HG02798 (cell line): ENCODE data around the gene AKAP12.

Experiments
- ATAC-seq: cut with Tn5 transposase; IDR thresholded peaks from one replicate; pipeline ENCODE4 v1.9.1; 2021; ENCODE audit warnings: mild to moderate bottlenecking; ENCODE audit not compliant: unreplicated experiment, poor library complexity

Gene AKAP12

DNA sequence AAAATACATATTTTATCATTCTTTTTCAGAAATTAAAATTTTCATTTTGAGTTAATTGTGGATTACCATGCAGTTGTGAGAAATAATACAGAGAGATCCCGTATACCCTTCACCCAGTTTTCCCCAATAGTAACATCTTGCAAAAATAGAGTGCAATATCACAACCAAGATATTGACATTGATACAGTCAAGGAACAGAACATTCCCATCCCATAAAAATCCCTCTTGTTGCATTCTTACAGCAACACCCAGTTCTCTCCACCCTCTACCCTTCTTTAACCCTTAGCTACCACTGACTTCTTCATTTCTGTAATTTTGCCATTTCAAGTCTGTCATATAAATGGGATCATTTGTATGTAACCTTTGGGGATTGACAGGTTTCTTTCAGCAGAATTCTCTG is 6.9 kb upstream of the AKAP12 start:
- no peak for ATAC-seq

DNA sequence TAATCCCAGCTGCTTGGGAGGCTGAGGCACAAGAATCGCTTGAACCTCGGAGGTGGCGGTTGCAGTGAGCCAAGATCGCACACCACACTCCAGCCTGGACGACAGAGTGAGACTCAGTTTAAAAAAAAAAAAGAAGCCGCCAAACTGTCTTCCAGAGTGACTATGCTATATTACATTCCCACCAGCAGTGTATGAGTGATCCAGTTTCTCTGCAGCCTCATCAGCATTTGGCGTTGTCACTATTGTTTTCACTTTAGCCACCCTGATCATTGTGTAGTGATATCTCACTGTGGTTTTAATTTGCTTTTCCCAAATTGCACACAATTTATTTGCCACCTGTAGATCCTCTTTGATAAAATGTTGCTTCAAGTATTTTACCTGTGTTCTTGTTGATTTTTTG is 6.0 kb upstream of the AKAP12 start:
- no peak for ATAC-seq

DNA sequence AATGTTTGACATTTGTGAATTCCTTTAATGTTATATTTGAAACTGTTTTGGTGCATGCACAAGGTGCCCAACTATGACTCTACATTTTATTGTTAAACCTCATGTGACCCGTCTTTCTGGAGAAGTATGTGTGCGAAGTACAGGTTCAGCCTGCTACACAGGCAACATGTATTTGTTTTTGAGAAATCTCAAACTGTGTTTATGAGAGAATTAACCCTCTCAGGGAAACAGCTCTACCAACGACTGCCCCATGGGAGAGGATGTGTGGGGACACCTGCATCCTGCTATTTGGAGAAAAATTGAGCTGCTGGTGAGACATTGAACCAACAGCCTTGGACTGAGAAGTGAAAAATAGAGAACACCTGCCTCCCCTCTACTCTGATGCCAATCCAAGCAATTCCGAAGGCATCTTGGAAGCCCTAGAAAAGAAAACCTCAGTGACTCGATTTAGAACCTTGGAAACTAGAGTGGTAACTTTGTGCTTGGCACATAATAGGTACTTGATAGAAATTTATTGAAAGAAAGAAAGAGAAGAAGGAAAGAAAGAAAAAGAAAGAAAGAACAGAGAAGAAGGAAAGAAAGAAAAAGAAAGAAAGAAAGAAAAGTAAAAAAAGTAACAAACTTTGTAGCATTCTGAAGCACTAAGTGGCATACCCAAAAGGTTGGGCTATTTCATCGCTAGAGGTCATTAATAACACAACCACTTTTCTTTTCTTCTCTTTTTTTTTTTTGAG is 2.9 kb upstream of the AKAP12 start:
- no peak for ATAC-seq

DNA sequence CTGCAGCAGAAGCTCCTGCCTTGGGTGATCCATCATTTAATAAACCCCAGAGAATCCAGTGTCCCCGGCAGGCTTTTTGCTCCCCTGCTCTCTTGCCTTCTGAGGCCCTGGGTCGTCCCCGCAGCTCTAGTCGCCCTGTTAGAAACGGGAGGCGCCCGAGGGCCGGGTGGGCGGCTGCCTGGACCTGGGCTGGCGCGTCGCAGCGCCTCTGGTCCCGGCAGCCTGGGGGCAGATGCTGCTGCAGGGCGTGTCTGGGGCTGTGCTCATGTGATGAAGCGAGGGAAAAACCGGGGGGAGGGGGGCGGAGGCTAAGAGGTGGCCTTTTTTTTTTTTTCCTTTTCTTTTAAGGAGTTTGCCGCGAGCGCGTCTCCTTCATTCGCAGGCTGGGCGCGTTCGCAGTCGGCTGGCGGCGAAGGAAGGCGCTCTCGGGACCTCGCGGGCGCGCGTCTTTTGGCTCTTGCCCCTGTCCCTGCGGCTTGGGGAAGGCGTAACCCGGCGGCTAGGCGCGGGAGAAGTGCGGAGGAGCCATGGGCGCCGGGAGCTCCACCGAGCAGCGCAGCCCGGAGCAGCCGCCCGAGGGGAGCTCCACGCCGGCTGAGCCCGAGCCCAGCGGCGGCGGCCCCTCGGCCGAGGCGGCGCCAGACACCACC is 394 bp downstream of the AKAP12 start:
- no peak for ATAC-seq

DNA sequence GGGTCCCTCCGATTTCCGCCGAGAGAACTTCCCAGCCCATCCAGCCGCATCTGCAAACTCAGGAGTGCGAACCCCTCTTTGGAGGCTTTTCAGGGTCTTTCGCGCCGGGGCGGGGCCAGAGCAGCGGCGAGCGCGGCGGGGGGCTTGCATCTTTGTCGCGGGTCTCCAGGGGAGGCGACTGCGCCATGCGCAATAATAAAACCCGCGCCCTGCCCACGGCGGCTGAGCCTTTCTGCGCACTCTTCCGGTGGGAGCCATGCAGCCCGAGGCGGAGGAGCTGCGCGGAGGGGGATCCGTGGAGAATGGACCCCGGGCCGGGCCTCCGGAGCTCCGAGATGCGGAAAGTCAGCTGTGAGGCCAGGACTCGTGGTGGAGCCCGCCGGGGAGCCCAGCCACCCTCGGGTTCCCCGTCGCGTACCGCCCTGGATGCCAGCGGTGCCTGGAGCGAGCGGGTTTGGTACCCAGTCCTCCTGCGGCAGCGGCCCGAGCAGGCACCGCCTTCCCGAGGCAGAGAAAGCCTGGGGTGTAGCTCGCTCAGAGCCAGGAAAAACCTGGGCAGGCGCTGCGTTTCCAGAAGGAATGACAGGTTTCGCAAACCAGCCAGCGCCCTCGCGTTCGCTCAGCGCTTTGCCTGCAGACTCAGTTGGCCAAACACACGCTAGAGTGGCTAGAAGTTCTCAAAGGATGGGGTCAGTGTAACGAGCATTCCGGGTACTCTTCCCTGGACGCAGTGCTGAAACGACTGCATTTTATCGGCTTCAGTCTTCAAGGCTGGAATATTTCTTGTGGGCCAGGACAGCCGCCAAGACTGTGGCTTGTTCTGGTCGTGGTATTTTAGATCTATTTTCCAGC is 1.2 kb downstream of the AKAP12 start:
- ATAC-seq = no peak

DNA sequence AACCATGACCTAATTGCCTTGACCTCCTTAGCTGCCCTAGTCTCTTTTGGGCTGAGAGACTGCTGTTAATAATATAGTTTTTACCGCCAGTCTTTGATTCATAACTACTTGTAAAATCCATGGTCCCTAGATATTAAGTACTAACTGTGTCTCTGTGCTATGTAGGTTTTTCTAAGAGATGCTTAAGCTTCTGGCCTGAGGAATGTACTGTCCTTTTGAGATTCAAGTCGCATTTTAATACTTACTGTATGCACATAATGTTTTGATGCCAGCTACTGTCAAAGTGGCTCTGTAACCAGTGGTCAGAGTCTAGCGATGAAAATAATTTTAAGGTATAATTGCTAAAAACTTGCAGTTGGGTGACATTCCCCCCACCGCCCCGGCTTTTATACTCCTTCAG is 2.1 kb downstream of the AKAP12 start:
- ATAC-seq = no peak

DNA sequence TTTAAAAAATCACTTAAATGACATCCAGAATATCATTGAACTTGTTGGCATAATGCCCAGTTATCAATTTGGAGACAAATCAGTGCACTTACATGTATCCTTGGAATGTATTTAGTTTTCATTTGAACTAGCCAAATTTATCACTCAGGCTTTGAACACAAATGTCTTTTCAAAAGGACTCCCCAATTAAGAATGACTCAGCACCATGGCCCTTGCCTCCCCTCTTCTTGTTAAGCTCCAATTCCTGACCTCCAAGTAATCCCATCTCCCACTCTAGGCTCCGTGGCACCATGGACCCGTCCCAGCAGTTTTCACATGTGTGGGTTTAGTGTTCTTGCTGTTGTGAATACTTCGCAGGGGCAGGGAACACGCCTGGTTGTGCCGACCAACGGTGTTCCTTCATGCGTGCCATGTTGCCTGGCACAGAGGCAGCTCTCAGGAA is 2.7 kb downstream of the AKAP12 start:
- no peak for ATAC-seq

DNA sequence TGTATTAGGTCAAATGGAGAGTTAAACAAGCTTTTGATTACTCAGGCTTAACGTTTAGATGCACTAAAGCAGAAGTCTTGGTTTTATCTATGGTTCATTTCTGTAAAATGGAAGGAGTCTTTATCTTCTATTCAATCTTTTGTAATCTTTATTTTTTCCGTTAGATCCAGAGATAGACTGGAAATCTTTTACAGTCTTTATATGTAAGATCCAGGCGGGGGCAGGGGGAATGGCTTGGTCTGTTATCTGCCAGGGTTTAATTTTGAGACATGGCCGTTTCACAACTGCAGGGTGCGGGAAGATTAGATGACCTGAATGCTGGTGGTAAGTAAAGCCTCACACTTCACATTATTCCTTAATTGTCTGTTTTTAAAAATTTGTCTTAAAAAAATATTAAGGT is 3.7 kb downstream of the AKAP12 start:
- no peak for ATAC-seq

DNA sequence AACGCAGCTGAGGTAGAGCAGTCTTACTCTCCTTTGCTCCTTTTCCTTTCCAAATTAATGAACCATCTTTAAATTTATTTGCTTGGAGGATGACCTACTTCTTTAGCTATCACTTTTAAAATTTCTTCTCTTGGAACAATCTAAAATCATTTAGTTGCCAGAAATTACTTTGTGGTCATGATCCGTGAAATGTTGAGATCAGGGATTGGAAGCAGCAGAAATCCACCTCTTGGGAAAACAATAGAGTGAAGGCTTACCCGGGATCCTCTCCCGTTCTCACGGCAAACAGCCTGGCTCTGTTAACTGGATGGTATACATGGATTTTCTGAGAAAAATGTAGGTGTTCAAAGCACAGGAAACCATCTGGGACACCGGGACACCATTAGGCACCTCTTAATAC is 7.7 kb downstream of the AKAP12 start:
- ATAC-seq = no peak

DNA sequence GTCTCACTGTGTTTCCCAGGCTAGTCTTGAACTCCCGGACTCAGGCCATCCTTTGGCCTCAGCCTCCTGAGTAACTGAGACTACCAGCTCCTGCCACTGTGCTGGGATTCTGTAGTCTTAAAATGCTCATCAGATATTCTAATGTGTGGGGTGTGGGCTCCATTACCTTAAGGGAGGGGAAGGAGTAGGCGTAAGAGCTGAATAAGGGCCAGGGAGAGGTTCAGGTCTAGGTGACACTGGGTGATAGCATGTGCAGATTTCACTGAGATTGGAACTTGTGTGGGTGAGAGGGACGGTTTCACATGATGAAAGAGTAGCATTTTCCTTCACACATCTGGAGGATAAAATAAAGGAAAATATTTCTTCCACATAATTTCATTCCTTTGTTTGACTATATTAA is 8.5 kb downstream of the AKAP12 start:
- no peak for ATAC-seq

DNA sequence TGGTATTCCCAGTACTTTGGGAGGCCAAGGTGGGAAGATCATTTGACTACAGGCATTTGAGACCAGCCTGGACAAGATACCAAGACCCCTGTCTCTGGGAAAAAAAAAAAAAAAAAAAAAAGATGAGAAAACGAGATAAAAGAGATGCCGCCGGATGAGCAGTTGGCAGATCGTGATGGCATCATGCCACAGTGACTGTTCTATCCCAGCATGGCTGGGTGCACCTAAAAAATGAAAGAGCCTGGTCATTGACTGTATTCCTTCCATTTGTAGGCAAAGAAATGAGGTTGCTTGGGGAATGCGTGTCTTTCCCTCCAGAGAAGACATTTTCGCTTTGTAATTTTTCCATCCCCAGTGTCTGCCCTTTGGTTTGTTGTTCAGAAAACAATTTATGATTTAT is 12.9 kb downstream of the AKAP12 start:
- no peak for ATAC-seq

DNA sequence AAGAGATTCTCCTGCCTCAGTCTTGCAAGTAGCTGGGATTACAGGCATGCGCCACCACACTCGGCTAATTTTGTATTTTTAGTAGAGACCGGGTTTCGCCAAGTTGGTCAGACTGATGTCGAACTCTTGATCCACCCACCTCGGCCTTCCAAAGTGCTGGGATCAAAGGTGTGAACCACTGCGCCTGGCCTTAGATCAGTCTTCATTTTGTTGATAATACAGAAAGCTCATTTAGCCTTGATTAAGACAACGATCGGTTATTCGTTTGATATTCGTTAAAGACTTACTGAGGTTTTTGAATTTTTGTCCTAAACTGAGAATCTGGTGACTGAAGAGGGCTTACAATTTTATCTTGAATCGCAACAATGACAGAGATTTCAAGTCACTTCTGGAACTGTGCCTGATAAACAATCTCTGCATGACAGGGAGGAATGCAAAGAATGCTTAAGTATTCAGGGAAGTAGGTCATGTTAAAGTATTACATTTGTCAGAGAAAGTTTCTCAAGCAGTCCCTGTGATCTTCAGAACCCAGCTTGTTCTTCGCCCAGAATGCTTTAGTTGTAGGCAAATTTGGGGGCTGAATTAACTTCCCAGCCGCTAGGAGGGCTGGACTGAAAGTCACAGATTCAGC is 14.8 kb downstream of the AKAP12 start:
- ATAC-seq = no peak

DNA sequence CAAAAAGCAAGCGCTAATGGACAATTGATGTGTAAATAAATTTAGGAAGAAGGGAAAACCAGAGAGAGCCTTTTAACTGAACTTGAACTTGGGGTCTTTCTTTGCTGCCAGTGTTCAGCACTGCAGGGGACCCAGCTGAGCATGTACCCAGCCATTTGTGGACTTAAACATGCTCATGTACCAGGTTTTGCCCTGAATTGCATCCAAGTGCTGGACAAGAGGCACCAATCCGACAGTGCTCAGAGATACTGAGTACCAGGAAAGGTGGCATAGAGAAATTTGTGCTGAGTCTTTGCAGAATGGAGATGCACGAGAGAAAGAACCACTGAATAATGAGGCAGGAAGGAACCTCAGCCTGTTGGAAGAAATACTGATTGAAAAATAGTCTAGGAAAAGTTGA is 16.0 kb downstream of the AKAP12 start:
- no peak for ATAC-seq

DNA sequence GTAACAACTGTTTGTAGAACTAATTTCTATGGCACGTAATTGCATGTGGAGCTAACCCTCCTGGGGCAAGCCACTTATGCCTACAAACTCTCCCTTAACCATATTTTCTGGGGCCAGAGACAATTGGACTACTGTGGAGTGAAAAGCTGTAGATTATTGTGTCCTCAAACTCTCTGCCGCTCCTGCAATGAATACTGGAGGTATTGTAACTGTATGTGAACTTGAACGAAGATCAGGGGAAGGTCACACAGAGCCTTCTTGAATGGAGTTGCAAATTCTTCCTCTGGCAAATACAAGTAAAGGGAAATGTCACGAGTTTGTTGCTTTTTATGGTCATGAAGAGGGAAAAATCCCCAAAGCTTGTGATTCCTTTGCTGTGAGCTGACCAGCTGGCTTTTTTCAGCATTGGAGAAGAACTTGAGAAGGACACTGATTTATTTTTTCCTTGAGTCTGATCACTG is 18.2 kb downstream of the AKAP12 start:
- ATAC-seq = no peak

DNA sequence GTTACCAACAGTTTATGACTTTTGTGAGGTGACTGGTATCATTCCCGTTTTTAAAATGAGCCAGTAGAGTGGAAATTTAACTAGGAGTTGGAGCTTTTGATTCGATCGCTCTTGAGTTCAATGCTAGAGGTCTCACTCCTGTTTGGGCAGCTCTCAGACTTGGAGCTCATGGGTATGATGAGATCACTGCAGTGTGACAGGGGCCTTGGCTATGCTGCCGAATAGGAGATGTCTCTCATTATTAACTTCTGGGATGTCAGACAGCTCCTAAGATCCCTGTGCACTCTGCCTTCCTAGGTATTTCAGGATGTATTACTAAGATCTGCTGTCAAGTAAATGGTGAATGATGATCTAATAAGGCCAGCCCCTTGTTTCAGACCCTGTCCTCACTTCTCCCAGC is 20.4 kb downstream of the AKAP12 start:
- no peak for ATAC-seq

DNA sequence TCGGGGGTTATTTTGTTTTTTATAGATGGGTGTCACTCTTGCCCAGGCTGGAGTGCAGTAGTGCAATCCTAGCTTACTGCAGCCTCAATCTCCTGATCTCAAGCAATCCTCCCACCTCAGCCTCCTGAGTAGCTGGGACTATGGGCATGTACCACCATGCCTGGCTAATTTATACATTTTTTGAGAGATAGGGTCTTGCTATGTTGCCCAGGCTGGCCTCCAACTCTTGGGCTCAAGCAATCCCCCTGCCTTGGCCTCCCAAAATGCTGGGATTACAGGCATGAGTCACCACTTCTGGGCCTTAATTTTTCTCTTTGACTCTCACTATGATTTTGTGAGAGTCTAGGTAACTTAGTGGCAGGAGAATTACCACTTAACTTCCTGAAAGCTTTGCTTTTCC is 23.3 kb downstream of the AKAP12 start:
- ATAC-seq = no peak

DNA sequence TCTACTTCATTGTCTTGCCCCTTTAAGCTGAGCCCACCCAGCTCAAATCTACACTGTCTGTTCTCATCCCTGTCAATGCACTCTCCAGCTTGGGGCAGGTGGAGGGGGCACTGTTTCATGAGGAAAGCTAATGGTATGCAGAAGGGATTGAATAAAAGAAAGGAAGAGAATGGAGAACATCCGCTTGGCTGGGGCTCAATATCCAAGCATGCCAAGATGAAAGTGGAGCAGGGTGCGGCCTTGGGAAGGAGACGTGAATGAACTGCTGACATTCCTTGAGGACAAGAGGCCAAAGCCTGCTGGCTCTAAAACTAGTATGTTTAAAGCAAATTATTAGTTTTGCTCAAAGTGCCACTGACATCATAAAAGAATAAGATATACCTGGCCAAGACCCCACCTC is 24.2 kb downstream of the AKAP12 start:
- no peak for ATAC-seq

DNA sequence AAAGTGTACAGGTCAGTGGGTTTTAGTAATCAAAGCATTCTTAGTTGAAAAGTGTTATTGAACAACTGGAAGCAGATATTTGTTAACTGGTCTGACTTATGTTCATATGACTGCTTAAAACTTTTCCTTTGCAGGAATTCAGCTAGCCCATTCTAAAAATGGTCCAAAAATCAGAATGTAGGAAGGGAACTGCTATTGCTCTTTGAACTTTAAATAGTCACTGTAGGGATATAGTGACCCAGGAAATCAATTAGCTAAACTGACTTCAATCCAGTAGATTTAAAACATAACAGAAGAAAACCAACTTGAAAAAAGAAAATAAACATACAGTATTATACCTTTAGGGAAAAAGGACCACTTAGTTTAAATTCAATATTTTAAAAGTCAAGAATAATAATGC is 25.5 kb downstream of the AKAP12 start:
- ATAC-seq = no peak

DNA sequence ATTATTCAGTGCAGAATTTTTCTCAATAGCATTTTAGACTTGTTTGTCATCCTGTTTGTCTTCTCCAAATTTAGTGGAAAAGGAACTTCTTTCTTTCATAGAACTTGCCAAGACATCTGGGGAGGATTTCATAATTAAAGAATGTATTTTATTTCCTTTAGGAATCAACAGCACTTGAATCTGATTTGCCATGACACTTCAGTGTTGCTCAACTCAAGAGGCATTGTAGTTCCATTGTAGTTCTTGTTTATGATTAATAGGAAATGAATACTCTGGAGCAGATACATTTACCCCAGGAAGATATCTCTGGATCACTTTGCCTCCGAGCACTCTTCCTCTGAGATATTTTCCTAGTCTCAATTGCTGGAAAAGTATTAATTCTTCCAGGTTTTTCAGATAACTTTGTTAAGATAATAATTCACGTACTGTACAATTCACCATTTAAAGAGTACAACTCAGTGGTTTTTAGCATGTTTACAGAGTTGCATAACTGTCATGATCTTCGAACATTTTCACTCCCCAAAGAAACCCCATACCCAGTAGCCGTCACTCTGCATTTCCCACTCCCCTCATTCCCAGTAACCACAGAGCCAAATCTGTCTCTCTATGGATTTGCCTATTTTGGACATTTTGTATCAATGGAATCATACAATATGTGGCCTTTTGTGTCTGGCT is 29.7 kb downstream of the AKAP12 start:
- no peak for ATAC-seq

DNA sequence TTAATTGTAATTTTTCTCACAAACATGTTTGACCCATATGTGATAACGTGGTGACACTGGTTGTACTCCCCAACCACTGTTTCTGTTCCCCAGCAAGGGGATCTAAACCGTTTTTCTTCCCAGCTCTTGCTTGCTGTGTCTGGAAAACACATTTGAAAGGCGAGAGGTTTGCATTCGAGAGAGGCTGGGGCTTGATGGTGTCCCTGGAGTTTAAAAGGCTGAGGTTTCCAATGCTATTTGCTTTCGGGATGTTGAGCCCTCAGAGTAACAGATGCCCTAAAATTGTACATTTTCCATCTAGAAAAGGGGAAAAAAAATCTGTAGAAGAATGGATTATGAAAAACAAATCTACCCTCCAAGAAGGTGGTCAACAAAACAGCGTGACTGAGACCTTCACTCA is 35.4 kb downstream of the AKAP12 start:
- no peak for ATAC-seq
